Measurements from ENCODE around the gene IL37.
"Not testable (repeated sequence)": the region's sequence is repeated elsewhere in the genome, so short reads cannot be mapped to it uniquely, and the experiment has no call there.

Gene IL37

DNA sequence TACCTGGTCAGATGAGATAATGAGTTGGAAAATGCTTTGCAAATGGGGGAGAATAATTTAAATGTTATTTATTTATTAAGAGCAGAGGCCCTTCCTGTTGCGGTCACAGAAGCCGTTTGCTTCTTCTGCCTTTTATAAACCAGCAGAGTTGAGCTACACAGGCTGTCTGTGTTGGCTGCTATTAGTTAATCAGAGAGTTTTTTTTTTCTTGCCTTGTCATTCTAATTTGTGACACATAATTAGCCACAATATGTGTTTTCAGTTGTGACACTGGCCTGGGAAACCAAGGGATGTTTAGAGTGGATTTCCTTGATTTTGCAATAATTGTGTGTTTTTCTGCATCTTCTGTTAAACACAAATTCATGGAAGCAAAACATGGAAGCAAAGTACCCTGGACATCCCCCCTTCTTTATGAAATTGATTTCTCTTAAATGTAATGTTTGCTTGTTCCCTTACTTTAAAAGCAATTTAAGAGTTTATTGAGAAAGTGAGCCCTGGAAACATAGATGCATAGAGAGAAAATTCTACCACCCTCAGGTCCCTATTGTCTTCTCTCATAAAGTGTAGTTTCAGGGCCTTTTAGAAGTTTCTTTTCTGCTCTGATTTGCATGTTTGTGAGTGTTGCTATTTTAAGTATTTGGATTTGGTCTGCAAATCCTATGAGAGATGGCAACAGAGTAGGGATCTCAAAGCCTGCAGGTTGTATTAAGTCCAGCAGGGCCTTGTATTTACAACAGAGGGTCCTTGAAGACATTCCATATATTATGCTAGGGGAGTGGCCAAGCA, 22.8 kb upstream of the IL37 start:
- no peak for DNase-seq (ENCODE audit: low read depth in 2 of 2, low spot score in 1 of 2)

DNA sequence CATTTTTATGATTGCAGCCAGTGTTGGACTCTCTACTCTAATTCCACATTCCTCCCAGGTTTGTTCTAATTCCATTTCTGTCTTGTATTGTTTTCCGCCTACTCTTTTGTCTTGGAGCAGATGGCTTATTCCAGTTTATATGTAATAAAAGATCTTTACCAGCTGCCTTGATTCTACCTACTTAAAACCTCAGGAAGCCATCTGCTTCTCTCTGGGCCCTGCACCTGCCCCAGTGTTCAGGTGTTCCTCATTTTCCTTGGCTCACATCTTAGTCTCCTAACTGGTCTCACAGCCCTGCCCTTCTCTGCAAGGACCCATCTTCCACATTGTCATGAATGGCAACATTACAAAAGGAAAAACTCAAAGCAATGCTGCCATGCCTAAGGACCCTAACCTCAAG, 21.0 kb upstream of the IL37 start:
- no peak for DNase-seq (ENCODE audit: low read depth in 2 of 2, low spot score in 1 of 2)

GRCh38 chr2:112891385-112891831, 19.6 kb upstream of the IL37 start:
- no peak for DNase-seq (ENCODE audit: low read depth in 2 of 2, low spot score in 1 of 2)

DNA sequence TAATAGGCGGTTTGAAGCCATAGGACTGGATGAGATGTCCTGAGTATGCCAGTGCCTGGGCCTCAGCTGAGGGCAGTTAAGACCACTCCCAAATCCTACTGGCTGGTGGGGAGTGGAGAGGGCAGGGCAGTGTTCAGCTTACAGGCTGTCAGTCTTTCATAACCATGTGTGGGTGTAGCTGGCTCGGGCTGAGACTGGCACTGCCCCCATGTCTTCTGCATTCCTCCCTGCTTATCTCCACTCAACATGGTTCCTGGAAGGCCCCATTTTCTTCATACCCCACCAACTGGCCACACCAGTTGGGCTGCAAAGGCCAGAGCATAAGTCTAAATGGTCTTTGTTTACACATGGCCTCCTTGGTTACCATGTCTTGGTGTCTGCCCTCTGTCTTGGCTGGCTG, 17.2 kb upstream of the IL37 start:
- no peak for DNase-seq (ENCODE audit: low read depth in 2 of 2, low spot score in 1 of 2)

DNA sequence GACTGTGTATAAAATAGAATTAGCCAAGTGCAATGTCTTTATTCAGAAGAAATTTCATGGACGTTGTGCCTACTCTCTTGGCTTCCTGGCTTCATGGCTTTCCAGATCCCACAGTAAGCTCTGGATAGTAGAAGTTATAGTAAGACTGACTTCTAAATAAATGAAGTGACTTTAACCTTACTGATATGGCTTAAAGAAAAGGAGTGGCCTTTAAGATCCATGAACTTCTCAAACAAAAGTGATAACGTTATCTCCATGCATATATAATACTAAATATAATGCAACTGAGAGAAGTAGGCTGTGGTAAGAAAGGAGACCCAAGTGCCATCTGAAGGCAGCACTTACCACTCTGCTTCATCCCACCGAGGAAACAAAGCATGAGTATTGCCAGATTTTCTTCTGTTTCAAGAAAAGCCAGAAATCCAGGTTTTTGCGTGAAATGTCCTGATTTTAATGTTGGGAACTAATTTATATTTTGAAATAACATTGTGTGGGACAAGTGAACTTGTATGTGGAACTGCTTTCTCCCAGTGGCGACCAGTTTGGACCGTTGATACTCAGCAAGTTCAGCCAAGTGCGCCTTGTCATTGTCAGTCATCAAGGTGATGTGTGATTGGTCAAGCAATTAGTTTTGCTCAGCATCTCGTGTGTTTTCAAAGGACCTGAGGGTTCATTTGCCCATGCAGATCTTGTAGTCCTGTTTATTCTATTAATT, 13.9 kb upstream of the IL37 start:
- no peak for DNase-seq (ENCODE audit: low read depth in 2 of 2, low spot score in 1 of 2)

GRCh38 chr2:112897624-112897978, 13.4 kb upstream of the IL37 start:
- DNase-seq (ENCODE audit: low read depth in 2 of 2, low spot score in 1 of 2): no peak

GRCh38 chr2:112901431-112902065, 9.4 kb upstream of the IL37 start:
- DNase-seq (ENCODE audit: low read depth in 2 of 2, low spot score in 1 of 2): not testable (repeated sequence)

DNA sequence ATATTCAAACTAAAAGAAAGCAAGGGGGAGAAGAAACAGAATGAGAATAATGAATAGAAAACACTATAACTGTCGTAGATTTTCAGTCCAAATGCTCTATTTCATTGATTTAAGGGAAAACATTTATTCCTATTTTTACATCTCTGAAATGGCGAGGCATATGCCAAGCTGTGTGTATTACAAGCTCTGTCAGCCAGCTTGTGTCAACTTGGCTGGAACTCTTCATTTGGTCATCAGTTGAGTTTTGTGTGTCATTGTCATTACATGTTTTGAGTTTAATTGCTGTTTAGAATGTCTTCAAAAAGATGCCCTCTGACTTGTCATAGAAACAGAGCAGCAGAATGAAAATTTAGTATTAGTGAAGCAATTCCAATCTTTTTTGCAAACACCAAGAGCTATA, 8.1 kb upstream of the IL37 start:
- no peak for DNase-seq (ENCODE audit: low read depth in 2 of 2, low spot score in 1 of 2)

DNA sequence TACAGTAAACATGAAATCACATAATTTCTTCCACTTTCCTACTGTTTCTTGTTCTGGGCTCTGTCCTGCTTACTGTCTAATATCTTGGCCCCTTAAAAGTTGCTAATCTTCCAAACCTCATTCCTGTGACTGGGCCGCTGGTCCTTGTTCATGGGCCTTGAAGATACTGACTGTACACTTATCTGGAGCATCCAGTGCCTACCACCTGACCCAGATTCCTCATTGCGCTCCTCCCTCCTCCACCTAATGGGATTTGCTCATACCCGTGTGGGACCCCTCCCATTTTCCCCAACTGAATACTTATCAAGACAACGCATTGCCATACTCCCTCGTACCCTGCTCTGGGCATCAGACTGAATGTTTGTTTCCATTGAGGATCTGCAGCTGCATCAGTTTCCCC, 6.1 kb upstream of the IL37 start:
- no peak for DNase-seq (ENCODE audit: low read depth in 2 of 2, low spot score in 1 of 2)

- DNase-seq (ENCODE audit: low read depth in 2 of 2, low spot score in 1 of 2): no peak
Measured at GRCh38 chr2:112906276-112906675, 4.7 kb upstream of the IL37 start.

DNA sequence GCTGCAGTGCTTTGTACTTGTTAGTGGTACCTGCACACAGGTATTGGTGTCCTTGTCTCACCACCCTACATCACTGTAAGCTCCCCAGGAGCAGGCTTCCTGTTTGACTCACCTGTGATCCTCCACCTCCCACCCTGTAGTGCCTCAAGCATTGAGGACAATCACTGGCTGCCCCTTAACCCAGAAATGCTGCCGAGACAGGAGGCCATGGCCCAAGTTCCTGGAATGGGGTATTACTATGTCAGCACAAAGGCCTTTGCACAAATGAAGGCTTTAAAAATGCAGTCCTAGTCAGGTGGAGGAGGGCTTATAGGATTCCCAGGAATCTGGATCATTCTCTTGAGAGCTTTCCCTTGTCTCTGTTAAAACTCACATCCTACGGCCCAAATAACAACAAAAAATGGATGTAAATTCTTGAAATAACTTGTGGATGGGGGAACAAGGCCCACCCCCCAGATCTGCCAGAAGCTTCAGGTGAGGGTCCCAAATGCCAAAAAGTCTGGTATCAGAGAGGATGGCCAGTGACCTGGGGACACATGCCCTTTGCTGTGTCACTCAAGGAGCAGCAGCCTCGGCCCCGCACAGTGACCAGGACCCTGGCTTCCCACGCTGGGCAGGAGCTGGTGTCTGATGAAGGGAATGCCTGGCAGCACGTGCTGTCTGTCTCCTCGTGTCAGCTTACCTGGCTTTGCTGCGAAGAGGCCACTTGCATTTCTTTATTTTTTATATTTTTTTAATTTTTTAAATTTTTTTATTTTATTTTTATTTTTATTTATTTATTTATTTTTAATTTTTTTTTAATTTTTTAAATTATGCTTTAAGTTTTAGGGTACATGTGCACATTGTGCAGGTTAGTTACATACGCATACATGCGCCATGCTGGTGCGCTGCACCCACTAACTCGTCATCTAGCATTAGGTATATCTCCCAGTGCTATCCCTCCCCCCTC, 3.7 kb upstream of the IL37 start:
- DNase-seq (ENCODE audit: low read depth in 2 of 2, low spot score in 1 of 2): no peak

DNA sequence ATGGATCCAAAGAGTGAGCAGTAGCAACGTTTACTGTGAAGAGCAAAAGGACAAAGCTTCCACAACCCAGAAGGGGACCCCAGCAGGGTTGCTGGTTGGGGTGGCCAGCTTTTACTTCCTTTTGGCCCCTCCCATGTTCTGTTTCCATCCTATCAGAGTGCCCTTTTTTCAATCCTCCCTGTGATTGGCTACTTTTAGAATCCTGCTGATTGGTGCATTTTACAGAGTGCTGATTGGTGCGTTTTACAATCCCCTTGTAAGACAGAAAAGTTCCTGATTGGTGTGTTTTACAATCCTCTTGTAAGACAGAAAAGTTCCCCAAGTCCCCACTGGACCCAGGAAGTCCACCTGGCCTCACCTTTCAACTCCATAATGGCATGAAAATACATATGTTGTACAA, 2.4 kb upstream of the IL37 start:
- not testable (repeated sequence) for DNase-seq (ENCODE audit: low read depth in 2 of 2, low spot score in 1 of 2)

DNA sequence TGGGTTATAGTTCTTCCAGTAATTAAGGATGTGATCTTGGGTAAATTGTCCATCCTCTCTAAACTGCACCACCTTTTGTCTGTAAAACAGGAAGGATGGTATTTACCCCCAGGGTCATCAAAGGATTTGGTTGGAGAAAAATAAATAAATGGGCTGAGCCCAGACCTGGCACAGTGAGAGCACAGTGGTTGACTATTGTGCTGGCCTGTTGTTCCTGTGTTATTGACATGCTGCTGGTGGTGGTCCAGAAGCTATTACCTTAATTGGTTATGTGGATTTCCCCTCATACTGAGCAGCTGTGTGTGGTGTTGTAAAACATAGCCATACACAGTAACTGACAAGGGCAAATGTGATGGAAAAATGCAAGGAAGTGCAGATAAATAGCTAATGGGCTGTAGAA, 746 bp upstream of the IL37 start:
- DNase-seq (ENCODE audit: low read depth in 2 of 2, low spot score in 1 of 2): no peak

DNA sequence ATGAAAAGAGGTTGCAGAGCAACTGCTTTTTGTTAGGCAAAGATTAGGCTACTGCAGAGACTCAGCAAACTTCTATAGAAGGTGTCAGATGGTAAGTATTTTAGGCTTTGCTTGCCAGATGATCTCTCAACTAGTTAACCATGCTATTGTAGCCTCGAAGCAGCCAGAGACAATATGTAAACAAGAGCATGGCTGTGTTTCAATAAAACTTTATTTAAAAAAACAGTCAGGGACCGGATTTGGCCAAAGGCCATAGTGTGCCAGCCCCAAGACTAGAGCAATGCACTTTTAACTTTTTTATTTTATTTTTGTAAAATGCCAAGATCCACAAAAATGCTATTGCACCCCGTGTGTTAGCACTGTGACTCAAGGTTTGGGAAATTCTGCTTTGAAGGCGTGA, 1.4 kb downstream of the IL37 start:
- no peak for DNase-seq (ENCODE audit: low read depth in 2 of 2, low spot score in 1 of 2)

- DNase-seq (ENCODE audit: low read depth in 2 of 2, low spot score in 1 of 2): no peak
Measured at GRCh38 chr2:112915300-112916144, 4.6 kb downstream of the IL37 start.

- DNase-seq (ENCODE audit: low read depth in 2 of 2, low spot score in 1 of 2): no peak
Measured at GRCh38 chr2:112916145-112916571, 5.2 kb downstream of the IL37 start.

- DNase-seq (ENCODE audit: low read depth in 2 of 2, low spot score in 1 of 2): no peak
Measured at GRCh38 chr2:112916625-112917247, 5.8 kb downstream of the IL37 start.

- DNase-seq (ENCODE audit: low read depth in 2 of 2, low spot score in 1 of 2): no peak
Measured at GRCh38 chr2:112917856-112918255, 6.9 kb downstream of the IL37 start.

DNA sequence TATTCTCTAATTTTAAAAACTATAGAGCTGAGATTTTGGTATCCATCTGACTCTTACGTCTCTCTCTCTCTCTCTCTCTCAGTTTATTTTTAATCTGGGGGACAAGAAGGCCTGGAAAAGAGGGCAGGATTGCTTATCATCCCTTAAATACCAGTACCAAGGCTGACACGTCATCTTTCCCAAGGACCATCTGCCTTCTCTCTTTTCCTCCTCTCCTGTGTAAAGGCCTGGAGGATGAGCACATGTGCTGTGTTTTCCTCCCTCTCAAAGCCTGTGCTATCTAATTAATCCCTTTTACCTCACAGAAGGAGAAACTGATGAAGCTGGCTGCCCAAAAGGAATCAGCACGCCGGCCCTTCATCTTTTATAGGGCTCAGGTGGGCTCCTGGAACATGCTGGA, 7.3 kb downstream of the IL37 start:
- no peak for DNase-seq (ENCODE audit: low read depth in 2 of 2, low spot score in 1 of 2)

DNA sequence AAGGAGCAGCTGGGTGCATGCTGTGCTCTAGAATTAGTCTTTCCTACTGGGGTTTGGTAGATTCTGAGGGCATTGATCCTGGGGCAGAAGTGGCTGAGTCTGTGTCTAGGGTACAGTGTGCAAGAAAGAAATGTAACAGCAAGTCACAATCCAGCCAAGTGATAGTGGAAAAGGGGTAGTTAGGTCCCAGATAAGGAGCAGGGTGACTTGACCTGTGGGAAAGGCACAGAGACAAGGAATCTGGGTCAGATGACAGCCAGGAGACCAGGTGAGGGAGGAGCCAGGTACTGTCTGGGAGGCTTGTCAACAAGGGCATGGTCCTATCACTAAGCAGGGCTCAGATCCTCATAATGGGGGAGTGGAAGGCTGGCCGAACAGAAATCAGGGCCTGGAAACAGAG, 8.1 kb downstream of the IL37 start:
- no peak for DNase-seq (ENCODE audit: low read depth in 2 of 2, low spot score in 1 of 2)
